ENCODE data around the gene MTMR2.
"Not testable (repeated sequence)": the region's sequence is repeated elsewhere in the genome, so short reads cannot be mapped to it uniquely, and the experiment has no call there.

Gene MTMR2

DNA sequence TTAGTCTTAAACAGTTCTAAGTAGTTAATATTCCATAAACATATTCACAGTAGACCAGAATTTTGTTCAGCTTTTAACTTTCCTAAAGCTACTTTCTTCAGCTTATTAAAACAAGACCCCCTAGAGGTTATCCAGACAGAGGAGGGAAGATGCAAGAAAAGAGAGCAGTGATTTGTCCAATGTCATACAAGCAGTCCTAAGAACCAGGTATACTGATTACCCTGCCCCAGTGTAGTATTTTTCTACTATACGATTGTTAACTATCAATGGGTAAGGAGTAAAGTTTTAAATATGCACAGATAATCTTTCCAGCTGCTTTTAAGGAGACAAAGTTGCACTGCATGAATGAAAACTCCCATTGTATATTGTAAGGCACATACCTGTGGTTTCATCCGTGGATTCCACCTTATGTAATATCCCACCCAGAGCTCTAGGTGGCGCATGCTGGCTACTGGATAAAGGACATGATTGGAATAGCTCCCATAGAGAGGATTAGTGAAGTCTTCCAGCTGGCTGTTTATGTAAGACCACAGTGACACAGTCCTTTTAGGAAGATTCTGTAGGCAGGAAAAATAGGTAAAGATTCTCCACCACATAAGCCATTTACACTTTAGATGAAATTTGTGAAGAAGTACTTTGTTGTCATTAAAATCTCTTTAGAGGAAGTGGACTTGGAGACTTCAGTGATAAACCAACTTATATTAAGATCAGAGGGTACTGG, 88.0 kb downstream of the MTMR2 start:
- Histone ChIP-seq H3K36me3 (ENCODE audit: insufficient read depth, low read length) (peaks cover 3% of the 10 kb centered on the region; the same call in 1 of the 2 replicates), H3K9ac (ENCODE audit: low read depth, low read length) (no peak overlapping the region)

DNA sequence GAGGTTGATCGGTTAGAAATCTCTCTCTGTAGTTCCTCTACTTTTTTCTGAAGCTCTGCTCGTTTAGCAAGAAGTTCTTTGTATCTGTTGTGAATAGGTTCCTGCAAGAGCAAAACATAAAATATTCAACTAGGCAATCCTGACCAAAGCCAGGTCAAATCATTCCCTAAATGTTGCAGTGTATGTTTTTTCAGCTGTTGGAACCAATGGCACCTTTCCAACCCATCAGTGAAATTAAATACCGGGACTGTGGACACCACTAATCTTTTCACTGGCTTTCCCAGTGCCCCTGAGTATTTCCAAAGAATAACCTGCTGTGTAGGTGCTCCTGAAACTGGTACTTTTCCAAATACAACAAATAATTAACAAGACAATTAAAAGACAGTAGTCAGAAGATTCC, 88.6 kb downstream of the MTMR2 start:
- Histone ChIP-seq H3K4me1 (ENCODE audit: insufficient read depth, low read length) (no peaks in the 10 kb centered on the region), H3K9ac (ENCODE audit: low read depth, low read length) (no peak overlapping the region), H3K36me3 (ENCODE audit: insufficient read depth, low read length) (peaks cover 3% of the 10 kb centered on the region; the same call in 1 of the 2 replicates), H3K9me3 (ENCODE audit: control insufficient read depth, insufficient read depth, low read length) (no peaks in the 10 kb centered on the region)

More for the DNA sequence above, 88.0 kb downstream of the MTMR2 start:
- H3K4me1 ChIP-seq (ENCODE audit: insufficient read depth, low read length): no peaks in the 10 kb centered on the region
- no peaks in the 10 kb centered on the region for H3K9me3 ChIP-seq (ENCODE audit: control insufficient read depth, insufficient read depth, low read length)

DNA sequence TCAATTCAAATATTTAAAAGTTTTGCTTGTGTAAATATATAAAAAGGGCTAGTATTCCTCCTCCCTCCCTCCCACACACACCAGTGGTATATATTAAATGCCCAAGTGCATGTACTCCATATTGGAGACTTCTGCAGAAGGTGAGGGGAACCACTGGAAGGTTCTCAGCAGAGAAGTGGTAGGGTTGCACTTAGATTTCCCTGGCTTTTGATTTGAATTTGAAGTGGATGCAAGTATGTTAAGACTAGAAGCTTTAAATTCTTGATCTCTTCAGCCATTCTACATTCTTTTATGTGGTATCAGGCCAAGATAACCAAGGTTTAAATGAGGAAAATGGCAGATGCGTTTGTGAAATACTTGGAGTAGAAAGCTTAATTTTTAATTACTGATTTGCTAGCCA, 90.5 kb downstream of the MTMR2 start:
- Histone ChIP-seq H3K36me3 (ENCODE audit: insufficient read depth, low read length) (peaks cover 10% of the 10 kb centered on the region; the same call in 1 of the 2 replicates), H3K9ac (ENCODE audit: low read depth, low read length) (no peak overlapping the region), H3K4me1 (ENCODE audit: insufficient read depth, low read length) (no peaks in the 10 kb centered on the region), H3K9me3 (ENCODE audit: control insufficient read depth, insufficient read depth, low read length) (no peaks in the 10 kb centered on the region; the same call in 1 of the 2 replicates)

DNA sequence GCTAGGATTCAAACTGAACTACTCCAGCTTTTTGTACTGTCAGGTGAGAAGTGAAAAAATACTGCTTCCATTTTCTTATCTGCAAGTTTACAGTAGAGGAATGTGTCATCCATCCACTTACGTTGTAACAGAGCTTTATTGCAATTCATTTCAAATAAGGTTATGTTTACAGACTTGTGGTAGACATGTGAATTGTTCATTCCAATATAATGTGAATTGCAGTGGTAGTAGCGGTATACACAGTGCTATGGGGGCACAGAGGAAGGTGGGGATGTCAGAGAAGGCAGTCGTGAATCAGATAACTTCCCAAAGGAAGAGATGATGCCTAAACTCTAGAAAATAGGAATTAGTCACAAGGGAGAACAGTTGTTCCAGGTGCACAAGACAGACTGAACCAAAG, 91.1 kb downstream of the MTMR2 start:
- Histone ChIP-seq H3K9me3 (ENCODE audit: control insufficient read depth, insufficient read depth, low read length) (no peaks in the 10 kb centered on the region; the same call in 1 of the 2 replicates), H3K9ac (ENCODE audit: low read depth, low read length) (no peak overlapping the region), H3K36me3 (ENCODE audit: insufficient read depth, low read length) (peaks cover 12% of the 10 kb centered on the region), H3K4me1 (ENCODE audit: insufficient read depth, low read length) (no peaks in the 10 kb centered on the region)

DNA sequence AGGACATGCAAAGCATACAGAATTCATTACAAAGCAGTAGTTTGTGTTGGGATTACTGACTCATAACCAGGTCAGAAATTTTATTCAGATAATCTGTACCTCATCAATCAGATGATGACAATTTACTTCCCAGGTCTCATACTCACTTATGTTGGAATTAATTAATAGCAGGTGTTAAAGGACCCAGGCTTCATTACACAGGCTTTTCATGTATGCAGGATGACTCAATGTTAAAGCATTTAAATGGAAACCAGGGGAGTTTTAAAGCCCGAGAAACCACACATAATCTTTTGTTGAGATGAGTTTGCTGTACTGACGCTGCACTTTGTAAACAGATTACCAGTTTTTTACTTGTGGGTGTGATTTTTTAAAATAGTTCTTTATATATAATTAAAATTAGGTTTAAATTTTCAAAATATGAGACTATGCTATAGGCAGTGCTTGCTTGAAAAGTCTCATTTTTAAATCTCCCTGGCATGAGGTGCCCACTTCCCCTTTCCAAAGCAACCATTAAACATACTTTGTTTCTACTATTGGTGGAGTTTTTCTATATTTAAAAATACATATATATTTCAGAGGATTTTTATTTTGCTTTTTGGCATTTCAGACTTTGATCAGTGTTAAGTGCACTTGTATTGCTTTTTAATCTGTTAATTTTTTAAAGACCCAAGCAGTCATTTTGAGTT, 92.6 kb downstream of the MTMR2 start:
- H3K9ac ChIP-seq (ENCODE audit: low read depth, low read length): no peak overlapping the region
- H3K36me3 ChIP-seq (ENCODE audit: insufficient read depth, low read length): peaks cover 15% of the 10 kb centered on the region
- no peaks in the 10 kb centered on the region for H3K4me1 ChIP-seq (ENCODE audit: insufficient read depth, low read length)

DNA sequence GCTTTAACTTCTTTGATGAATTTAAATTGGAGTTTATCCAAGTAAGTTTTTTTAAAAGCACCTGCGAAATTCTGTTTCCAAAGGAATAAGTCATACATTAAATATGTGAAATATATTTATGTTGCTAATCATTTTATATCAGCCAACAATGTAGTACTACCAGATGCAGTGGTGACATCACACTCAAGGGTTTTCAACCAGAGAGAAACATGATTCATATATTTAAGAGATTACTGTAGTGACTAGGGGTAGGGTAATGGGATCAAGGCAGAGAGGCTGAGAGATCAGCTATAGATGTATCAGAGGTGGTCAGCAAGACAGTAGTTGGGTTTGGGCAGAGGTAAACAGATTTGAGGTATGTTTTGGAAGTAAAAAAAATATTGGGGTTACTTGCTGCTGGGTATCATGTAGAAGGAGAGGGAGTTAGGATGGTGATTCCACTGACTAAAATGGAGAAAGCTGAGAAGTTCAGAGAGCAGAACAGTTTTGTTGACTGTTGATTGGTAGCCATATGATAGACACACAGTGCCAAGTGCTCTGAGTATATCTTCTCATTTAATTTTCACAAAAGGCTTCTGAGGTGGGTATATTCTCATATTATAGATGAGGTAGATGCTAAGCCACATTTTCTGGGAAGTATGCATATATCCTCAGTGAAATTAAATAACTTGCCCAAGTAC, 94.2 kb downstream of the MTMR2 start:
- H3K36me3 ChIP-seq (ENCODE audit: insufficient read depth, low read length): peaks cover 18% of the 10 kb centered on the region
- no peaks in the 10 kb centered on the region for H3K4me1 ChIP-seq (ENCODE audit: insufficient read depth, low read length)
- no peak overlapping the region for H3K9ac ChIP-seq (ENCODE audit: low read depth, low read length)
- H3K9me3 ChIP-seq (ENCODE audit: control insufficient read depth, insufficient read depth, low read length): no peaks in the 10 kb centered on the region; the same call in 1 of the 2 replicates

More for the DNA sequence above, 92.6 kb downstream of the MTMR2 start:
- H3K9me3 ChIP-seq (ENCODE audit: control insufficient read depth, insufficient read depth, low read length): no peaks in the 10 kb centered on the region; the same call in 1 of the 2 replicates

DNA sequence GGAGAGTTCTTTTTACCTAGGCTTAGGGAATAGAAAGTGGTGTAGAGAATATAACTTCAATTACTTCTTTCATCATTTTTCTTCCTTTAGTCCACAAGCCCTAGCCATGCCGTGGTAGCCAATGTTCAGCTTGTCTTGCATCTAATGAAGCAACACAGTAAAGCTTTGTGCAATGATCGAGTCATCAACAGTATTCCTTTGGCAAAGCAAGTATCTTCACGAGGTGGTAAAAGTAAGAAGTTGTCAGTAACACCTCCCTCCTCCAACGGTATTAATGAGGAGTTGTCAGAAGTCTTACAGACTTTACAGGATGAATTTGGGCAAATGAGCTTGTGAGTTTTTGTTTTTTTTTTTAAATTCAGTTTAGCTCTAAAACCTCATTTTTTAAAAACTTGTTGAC, 96.2 kb downstream of the MTMR2 start:
- H3K4me1 ChIP-seq (ENCODE audit: insufficient read depth, low read length): no peaks in the 10 kb centered on the region
- H3K36me3 ChIP-seq (ENCODE audit: insufficient read depth, low read length): peaks cover 28% of the 10 kb centered on the region
- no peaks in the 10 kb centered on the region; the same call in 1 of the 2 replicates for H3K9me3 ChIP-seq (ENCODE audit: control insufficient read depth, insufficient read depth, low read length)
- no peak overlapping the region for H3K9ac ChIP-seq (ENCODE audit: low read depth, low read length)

DNA sequence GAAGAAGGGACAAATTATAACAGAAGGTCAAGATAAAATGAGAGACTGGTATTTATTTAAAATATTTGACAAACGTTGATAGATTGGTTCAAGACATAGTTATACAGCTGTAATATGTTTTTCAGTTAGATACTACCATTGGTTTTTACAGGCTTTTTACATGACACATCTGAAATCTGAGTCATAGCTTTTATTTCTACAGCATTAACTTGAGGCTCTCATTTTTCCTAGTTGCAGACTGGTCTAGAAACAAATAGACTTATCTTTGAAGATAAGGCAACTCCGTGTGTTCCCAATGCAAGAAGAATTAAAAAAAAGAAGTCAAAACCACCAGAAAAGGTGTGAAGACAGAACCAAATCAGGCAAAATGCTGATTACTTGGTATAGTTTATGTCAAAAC, 102.3 kb downstream of the MTMR2 start:
- Histone ChIP-seq H3K36me3 (ENCODE audit: insufficient read depth, low read length) (peaks cover 32% of the 10 kb centered on the region), H3K9me3 (ENCODE audit: control insufficient read depth, insufficient read depth, low read length) (no peaks in the 10 kb centered on the region), H3K4me1 (ENCODE audit: insufficient read depth, low read length) (no peaks in the 10 kb centered on the region), H3K9ac (ENCODE audit: low read depth, low read length) (no peak overlapping the region)

DNA sequence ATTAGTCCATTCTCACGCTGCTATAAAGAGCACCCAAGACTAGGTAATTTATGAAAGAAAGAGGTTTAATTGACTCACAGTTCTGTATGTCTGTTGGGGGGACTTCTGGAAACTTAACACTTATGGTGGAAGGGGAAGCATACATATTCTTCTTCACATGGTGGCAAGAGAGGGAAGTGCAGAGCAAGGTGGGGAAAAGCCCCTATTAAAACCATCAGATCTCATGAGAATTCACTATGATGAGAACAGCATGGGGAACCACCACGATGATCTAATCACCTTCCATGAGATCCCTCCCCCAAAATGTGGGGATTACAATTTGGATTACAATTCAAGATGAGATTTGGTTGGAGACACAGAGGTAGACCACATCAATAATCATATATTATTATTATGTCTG, 107.9 kb downstream of the MTMR2 start:
- no peak overlapping the region for H3K9ac ChIP-seq (ENCODE audit: low read depth, low read length)
- peaks cover 11% of the 10 kb centered on the region for H3K36me3 ChIP-seq (ENCODE audit: insufficient read depth, low read length)
- H3K4me1 ChIP-seq (ENCODE audit: insufficient read depth, low read length): no peaks in the 10 kb centered on the region
- no peaks in the 10 kb centered on the region for H3K9me3 ChIP-seq (ENCODE audit: control insufficient read depth, insufficient read depth, low read length)

DNA sequence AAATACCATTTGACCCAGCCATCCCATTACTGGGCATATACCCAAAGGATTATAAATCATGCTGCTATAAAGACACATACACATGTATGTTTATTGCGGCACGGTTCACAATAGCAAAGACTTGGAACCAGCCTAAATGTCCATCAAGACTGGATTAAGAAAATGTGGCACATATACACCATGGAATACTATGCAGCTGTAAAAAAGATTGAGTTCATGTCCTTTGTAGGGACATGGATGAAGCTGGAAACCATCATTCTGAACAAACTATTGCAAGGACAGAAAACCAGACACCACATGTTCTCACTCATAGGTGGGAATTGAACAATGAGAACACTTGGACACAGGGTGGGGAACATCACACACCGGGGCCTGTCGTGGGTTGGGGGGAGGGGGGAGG, 112.9 kb downstream of the MTMR2 start:
- not testable (repeated sequence) for H3K9ac ChIP-seq (ENCODE audit: low read depth, low read length); H3K9me3 ChIP-seq (ENCODE audit: control insufficient read depth, insufficient read depth, low read length); H3K36me3 ChIP-seq (ENCODE audit: insufficient read depth, low read length); H3K4me1 ChIP-seq (ENCODE audit: insufficient read depth, low read length)

DNA sequence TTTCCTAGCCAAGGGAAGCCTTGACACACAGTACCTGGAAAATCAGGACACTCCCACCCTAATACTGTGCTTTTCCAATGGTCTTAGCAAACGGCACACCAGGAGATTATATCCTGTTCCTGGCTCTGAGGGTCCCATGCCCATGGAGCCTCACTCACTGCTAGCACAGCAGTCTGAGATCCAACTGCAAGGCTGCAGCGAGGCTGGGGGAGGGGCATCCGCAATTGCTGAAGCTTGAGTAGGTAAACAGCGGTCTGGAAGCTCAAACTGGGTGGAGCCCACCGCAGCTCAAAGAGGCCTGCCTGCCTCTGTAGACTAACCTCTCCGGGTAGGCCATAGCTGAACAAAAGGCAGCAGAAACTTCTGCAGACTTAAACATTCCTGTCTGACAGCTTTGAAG, 117.4 kb downstream of the MTMR2 start:
- not testable (repeated sequence) for H3K9ac ChIP-seq (ENCODE audit: low read depth, low read length); H3K36me3 ChIP-seq (ENCODE audit: insufficient read depth, low read length); H3K4me1 ChIP-seq (ENCODE audit: insufficient read depth, low read length); H3K9me3 ChIP-seq (ENCODE audit: control insufficient read depth, insufficient read depth, low read length)

DNA sequence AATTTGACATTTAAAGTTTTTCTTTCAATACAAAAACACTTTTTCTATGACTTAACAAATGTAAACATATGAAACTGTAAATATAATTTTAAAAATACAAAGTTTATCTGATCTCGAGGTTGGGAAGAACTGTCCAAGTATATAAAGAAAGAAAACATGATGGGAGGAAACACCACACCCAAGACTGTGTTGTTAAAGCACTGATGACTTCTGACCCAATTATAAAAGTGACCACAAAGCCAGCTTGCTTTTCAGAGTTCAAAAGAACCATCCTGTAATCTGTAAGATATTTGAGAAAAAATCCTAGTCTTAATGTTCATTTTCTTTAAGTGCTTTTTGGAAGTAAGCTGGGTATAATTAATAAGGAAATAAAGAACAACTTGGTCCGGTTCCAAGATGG, 118.0 kb downstream of the MTMR2 start:
- Histone ChIP-seq H3K36me3 (ENCODE audit: insufficient read depth, low read length) (peaks cover 9% of the 10 kb centered on the region; the same call in 1 of the 2 replicates), H3K9me3 (ENCODE audit: control insufficient read depth, insufficient read depth, low read length) (peaks cover 7% of the 10 kb centered on the region; the same call in 1 of the 2 replicates), H3K4me1 (ENCODE audit: insufficient read depth, low read length) (no peaks in the 10 kb centered on the region), H3K9ac (ENCODE audit: low read depth, low read length) (no peak overlapping the region)

DNA sequence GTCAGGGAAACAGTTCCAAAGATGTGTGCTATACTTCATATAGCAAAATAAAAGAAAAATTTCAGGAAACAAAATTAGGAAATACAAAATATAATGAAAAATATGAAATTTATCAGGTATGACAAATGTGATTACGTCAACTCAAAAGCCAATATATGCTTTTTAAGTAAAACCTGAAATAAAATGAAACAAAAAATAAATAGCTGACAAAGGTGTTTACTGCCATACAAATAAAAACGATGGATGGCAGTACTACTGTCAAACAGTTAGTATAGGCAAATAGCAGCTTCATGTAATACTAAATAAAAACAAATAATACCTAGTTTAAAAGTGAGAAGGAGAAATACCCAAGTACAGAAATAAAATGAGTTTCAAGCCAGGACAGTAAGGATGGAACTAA, 119.9 kb downstream of the MTMR2 start:
- Histone ChIP-seq H3K36me3 (ENCODE audit: insufficient read depth, low read length) (peaks cover 18% of the 10 kb centered on the region), H3K9ac (ENCODE audit: low read depth, low read length) (no peak overlapping the region), H3K4me1 (ENCODE audit: insufficient read depth, low read length) (no peaks in the 10 kb centered on the region), H3K9me3 (ENCODE audit: control insufficient read depth, insufficient read depth, low read length) (peaks cover 7% of the 10 kb centered on the region; the same call in 1 of the 2 replicates)

DNA sequence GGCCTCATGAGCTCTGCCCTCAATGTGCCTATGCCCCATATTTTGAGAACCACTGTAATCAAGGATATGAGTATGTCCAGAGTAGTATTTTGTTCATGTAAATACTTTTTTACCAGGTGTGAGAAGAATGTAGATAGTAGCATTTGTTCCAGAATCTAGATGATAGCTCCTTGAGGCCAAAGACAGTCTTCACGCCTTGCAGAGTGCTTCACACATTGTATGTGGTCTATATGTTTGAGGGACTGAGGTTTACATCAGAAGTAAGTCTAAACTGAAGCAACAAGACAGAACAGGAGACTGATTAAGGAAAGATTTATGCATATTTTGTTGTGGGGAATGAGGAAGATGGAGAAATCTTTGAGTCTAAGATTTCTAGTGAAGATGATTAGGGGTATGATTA, 121.1 kb downstream of the MTMR2 start:
- H3K36me3 ChIP-seq (ENCODE audit: insufficient read depth, low read length): peaks cover 18% of the 10 kb centered on the region
- H3K9ac ChIP-seq (ENCODE audit: low read depth, low read length): no peak overlapping the region
- H3K4me1 ChIP-seq (ENCODE audit: insufficient read depth, low read length): no peaks in the 10 kb centered on the region
- H3K9me3 ChIP-seq (ENCODE audit: control insufficient read depth, insufficient read depth, low read length): peaks cover 7% of the 10 kb centered on the region; the same call in 1 of the 2 replicates

All from ES-I3 (cell line).